ENCODE measurements around the gene URI1. TPM values are rescaled to one million over a fixed set of nuclear protein-coding genes. Genes with fewer than 3 reads are reported as not detected.
"Not testable (repeated sequence)": the region's sequence is repeated elsewhere in the genome, so short reads cannot be mapped to it uniquely, and the experiment has no call there.

The URI1 gene
- total and polyA plus RNA-seq, 11 donors: 10.9 to 53.7 (median 41.5) TPM

DNA sequence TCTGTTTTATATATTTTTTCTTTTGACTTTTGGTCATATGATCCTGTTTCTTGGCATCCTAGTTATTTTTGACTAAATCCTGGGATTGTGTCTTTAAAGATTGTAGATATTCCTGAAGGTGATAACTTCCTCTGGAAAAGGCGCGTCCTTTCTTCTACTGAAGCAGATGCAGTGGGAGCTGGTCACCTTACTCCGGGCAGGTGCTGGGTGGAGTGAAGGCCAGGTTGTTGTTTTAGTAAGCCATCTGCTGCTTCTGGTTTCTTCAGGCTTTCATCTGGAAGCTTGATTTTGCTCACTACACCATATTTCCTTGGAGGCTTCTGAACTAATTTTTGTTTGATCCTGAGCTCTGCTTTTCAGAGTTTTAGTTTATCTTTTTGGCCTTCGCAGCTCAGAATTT lies 21.5 kb downstream of the URI1 start:
- ATAC-seq (no peak), DNase-seq (no peak)
- Histone ChIP-seq H3K4me1 (peaks cover 0 to 62% (median 36%) of the 10 kb centered on the region in 12 donors), H3K9me3 (no peaks in the 10 kb centered on the region), H3K27ac (no peak overlapping the region), H3K36me3 (no peaks in the 10 kb centered on the region), H3K27me3 (no peaks in the 10 kb centered on the region), H3K4me3 (no peak overlapping the region)
- TF ChIP-seq CTCF (IDR thresholded peaks at IDR 0.05) (no peak), POLR2A (IDR thresholded peaks at IDR 0.05) (no peak)
- 84 to 89% (median 85%) methylated on average over 4 of the region's 4 CpGs for WGBS, 4 donors
- intact Hi-C loops (cut with DNase I): no loop called here

GRCh38 chr19:29964171-29964570 lies 22.1 kb downstream of the URI1 start:
- no peaks in the 10 kb centered on the region for H3K36me3 ChIP-seq
- H3K27ac ChIP-seq: no peak overlapping the region
- intact Hi-C loops (cut with DNase I): no loop called here
- no peak for TF ChIP-seq POLR2A (IDR thresholded peaks at IDR 0.05)
- no peak for TF ChIP-seq CTCF (IDR thresholded peaks at IDR 0.05)
- peaks cover 0 to 62% (median 36%) of the 10 kb centered on the region in 12 donors for H3K4me1 ChIP-seq
- H3K4me3 ChIP-seq: no peak overlapping the region
- no peaks in the 10 kb centered on the region for H3K9me3 ChIP-seq
- no peaks in the 10 kb centered on the region for H3K27me3 ChIP-seq
- 60 to 85% (median 75%) methylated on average over 5 of the region's 5 CpGs for WGBS, 4 donors
- ATAC-seq: no peak
- no peak for DNase-seq

GRCh38 chr19:29965492-29965891 lies 23.5 kb downstream of the URI1 start:
- WGBS, 4 donors: 81 to 89% (median 87%) methylated on average over 4 of the region's 4 CpGs
- H3K4me1 ChIP-seq: peaks cover 0 to 62% (median 42%) of the 10 kb centered on the region in 12 donors
- intact Hi-C loops (cut with DNase I): no loop called here

GRCh38 chr19:29966142-29966541 lies 24.1 kb downstream of the URI1 start:
- H3K36me3 ChIP-seq; H3K4me3 ChIP-seq; H3K9me3 ChIP-seq; intact Hi-C loops (cut with DNase I); H3K27ac ChIP-seq; DNase-seq; H3K27me3 ChIP-seq: not testable (repeated sequence)
- WGBS, 4 donors: 63 to 79% (median 77%) methylated on average over 3 of the region's 3 CpGs
- H3K4me1 ChIP-seq: peaks cover 0 to 67% (median 46%) of the 10 kb centered on the region in 12 donors
- ATAC-seq: peak in 2 of 4 donors; percentile 44 to 53

More at GRCh38 chr19:29965492-29965891, 23.5 kb downstream of the URI1 start:
- Histone ChIP-seq H3K36me3 (no peaks in the 10 kb centered on the region), H3K27me3 (no peaks in the 10 kb centered on the region), H3K4me3 (no peak overlapping the region), H3K9me3 (no peaks in the 10 kb centered on the region), H3K27ac (no peak overlapping the region)
- DNase-seq: no peak
- no peak for ATAC-seq
- TF ChIP-seq POLR2A (IDR thresholded peaks at IDR 0.05) (no peak), CTCF (IDR thresholded peaks at IDR 0.05) (no peak)

- Histone ChIP-seq H3K36me3 (no peaks in the 10 kb centered on the region), H3K4me1 (peaks cover 0 to 68% (median 47%) of the 10 kb centered on the region in 12 donors), H3K27ac (no peak overlapping the region), H3K4me3 (no peak overlapping the region), H3K9me3 (no peaks in the 10 kb centered on the region), H3K27me3 (no peaks in the 10 kb centered on the region)
- intact Hi-C loops (cut with DNase I): no loop called here
- ATAC-seq (no peak), DNase-seq (no peak)
- TF ChIP-seq POLR2A (IDR thresholded peaks at IDR 0.05): no peak
- peak in 7 of 12 donors; percentile 2 to 38 (median 14) for TF ChIP-seq CTCF (IDR thresholded peaks at IDR 0.05)
Measured at GRCh38 chr19:29966588-29967249, 24.7 kb downstream of the URI1 start.
